DLD1 (cell line): Measurements from ENCODE around the gene FMC1.
"Not testable (repeated sequence)": the region's sequence is repeated elsewhere in the genome, so short reads cannot be mapped to it uniquely, and the experiment has no call there.

Experiments used
- in situ Hi-C: cut with HindIII; loops from 2 replicates; pipeline ENCODE4 v1.10.0; 2017; ENCODE audit warnings: low sequenced_read_pairs

Gene FMC1, protein sequence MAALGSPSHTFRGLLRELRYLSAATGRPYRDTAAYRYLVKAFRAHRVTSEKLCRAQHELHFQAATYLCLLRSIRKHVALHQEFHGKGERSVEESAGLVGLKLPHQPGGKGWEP

DNA sequence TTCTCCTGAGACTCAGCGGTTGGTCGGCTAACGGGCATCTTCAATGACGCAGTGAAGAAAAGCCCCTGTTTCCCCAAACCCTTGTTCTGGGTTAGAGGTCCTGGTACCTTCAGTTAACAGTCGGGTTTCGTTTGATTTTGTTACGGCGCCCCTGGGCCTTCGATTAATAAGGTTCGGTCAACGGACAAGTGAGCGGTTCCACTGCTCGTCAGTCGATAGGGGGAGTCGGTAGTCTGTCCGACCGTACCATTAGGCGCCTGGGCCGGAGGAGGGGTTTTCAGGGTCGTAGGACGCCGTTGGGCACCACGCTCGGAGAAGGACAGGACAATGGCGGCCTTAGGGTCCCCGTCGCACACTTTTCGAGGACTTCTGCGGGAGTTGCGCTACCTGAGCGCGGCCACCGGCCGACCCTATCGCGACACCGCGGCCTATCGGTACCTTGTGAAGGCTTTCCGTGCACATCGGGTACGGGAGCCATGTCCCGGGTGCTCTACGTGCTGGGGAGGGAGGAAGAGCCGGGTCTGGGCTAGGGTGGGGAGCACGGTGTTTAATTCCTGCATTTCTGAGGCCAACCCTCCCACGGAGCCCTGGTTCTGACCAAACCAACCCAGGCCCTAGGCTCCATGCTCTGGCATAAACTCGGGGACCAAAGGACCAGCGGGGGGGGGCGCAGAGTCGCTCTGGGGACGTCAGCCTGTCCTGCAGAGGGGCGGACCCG lies at the start of gene FMC1:
FMC1 (plus strand) TSS at position 280 of the 718 bp plus-strand sequence; CDS start at position 328, 48 bp downstream.
- in situ Hi-C loops = no loop called here

DNA sequence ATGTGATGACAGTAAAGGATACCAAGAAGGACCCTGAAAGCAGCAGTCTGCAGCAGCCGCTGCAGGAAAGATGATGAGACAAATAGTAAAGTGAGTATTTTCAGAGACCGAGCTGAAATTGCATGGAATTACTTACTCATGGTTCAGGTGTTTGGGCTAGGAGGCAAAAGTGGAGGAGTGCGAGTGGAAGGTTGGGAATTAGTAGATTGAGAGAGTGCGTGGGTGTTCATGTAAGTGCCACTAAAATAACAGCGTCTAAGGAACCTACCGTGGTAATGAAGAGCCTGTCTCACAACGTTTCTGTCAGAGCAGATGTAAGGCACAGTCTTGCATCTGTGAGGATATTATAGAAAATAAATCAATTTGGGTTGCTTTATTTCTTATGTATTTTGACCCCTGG lies 48.3 kb upstream of the FMC1 start:
- in situ Hi-C loops = no loop called here

DNA sequence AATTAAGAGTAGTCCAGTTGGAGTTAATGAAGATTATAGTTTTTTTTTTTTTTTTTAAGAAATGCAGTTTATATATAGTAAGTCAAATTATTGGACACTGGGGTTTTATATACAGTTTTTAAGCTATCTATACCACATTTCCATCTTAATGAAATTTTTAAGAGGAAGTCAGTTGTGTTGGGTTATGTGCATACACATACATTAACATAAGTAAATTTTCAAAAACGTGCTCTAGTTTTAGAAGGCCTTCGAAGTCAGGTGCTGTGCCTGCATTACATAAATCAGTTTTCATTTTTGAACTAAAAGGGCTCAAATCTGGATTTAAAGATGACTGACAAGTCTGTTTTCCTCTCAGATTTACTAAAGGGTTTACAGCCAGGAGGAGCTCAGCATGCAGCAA lies 47.6 kb upstream of the FMC1 start:
- in situ Hi-C loops = no loop called here

DNA sequence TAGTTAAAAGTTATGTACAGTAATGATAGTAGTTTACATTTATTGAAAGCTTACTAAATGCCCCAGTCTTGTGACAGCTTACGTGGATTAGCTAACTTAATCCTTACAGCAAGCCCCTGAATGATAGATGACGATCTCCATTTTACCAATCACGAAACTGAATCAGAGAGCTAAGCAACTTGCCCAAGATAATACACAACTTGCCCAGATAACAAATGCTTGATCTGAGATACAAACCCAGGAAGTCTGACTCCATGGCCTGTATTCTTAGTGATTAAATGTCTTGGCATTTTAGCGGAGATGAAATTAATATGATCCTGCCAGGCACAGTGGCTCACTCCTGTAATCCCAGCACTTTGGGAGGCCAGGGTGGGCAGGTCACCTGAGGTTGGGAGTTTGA lies 46.9 kb upstream of the FMC1 start:
- in situ Hi-C loops = no loop called here

DNA sequence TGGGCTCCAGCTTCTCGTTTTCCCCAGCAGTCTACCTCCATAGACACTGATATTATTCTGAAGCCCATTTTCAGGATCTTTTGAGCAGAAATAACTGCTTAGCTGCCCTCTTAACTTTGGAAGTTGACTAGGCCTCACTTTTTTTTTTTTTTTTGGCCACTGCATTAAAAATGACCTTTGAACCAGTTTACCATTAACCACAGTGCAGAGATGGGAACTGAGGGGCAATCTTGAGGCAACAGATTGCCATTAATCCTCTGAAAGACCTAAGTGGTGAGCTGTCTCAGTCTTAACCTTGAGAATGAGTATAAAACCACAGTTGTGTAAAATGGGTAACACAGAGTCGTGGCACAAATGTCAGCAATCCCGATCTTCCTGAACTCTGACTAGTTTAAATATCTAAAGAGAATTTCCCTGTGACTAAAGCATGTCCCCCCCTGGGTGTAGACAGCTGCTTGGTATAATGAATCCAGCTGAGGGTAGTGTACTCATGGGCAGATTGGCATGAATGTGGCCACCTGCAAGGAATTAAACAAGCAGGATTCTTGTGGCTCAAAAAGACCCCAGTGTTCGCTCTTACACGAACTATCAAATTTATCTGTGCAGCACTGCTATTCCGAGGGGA lies 46.1 kb upstream of the FMC1 start:
- in situ Hi-C loops = no loop called here

DNA sequence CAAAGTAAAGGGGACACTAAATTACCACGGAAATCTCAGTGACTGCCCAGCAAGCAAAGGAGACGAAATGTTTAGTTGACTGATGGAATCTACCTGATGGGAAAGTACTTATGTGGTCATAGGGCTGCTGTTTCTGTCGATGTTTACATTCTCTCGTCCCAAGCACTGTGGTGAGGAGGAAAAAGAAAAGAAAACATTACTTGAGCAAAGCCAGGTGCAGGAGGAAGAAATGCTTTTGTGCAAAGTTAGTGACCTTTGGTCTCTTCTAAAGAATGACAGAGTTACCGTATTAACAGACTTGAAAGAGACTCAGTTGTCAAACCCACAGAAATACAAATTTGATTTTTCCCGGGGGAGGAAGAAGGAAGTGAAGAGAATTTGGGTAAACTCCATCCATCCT lies 43.3 kb upstream of the FMC1 start:
- in situ Hi-C loops = no loop called here

DNA sequence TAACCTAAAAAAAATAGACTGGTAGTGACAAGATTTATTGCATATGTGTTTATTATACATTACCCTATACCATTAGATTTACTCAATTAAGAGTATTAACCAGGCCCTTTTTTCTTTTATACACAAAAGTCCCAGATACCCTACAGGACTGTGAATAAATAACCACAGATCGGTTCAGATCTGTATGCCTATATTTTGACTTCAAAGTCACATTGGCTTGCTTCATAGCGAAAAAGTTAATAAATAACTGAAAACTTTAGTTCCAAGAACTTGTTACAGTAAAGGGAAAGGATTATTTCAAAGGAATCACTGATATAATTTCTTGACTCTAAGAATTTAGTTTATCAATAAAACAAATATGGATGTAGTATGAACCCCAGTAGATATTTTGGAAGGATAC lies 41.8 kb upstream of the FMC1 start:
- in situ Hi-C loops = no loop called here

DNA sequence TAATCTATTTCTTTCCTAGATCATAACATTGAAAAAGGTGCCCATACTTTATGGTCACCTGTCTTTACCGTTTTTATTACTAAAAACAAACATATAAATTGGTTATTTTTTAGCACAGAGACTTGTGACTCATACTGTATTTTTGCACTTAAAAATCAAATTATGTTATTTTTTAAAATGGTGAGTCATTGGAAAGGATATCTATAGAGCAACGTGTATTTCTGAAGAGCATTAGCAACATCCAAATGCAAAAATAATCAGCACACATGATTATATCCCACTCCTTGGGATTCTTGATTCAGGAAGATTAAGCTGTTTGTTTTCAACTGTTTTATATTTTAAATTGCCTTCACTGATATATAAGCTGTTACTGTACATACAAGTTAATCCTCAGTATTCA lies 40.7 kb upstream of the FMC1 start:
- in situ Hi-C loops = no loop called here

DNA sequence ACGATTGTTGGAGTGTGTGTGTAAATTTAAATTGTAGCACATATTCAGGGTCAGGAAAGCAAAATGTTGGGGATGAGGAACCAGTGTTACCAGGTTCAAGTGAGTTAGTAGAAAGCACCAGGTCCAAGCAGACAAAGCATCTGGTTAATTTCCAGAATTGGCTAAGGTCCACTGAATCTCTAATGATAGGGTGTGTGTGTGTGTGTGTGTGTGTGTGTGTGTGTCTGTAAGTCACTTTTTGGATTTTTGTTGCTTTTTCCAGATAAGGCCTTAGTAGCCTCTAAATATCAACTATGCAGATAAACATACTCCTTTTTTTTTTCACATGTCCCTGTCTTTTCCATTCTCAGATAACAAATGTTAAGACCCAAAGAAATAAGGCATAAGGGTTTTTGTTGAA lies 36.6 kb upstream of the FMC1 start:
- in situ Hi-C loops = no loop called here

DNA sequence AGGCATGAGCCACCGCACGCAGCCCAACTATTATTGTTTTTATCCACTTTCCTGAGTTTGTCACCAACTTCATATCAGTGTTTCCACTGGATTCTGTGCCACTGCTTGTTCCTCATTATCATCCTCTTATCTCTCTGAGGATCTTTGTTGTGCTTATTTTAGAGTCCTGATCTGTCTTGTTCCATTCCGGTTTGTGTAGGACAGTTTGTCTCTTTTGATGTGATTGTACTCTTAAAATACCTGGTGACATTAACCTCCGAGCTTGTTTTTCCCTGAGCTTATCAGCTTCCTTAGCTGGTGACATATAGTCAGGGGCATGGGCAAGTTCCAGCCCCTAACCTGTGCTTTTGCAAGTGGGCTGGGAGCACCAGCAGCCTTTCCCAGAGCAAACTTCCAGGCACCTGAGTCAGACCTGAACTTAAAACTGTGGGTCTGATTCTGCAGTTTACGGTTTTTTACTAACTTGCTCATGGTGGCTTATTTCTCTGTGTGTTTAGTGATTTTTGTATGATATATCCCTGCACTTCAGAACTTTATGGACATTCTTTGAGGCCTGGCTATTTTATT lies 23.1 kb upstream of the FMC1 start:
- in situ Hi-C loops = no loop called here

DNA sequence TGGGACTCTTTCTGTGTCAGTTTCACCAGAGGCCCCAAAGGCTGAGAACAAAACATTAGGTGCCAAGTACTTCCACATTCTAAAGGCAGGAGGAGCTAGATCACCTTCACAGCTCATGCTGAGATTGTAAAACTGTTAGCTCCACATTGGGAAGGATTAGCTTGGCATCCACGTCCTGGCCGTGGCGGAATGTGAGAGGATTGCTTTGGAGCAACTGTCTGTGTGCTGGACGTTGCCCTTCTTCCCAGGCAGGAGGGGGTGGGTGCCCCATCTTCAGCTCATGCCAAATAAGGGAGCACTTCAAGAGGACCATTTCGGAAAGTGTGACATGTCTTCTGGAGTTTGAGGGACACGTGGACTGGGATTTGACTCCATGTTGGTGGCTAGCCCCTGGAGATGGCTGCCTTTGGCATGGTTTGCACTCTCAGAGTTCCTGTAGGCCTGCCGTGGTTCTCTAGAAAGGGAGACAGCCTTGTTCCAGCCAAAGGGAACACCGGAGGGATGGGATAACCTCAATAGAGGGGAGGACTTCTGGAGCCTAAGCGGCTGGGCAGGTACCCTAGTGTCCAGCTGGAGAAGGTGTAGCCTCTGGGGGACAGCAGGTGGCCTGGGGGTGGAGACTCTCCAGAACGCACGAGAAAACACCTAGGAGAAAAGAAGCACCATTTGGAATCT lies 19.9 kb upstream of the FMC1 start:
- in situ Hi-C loops = no loop called here

DNA sequence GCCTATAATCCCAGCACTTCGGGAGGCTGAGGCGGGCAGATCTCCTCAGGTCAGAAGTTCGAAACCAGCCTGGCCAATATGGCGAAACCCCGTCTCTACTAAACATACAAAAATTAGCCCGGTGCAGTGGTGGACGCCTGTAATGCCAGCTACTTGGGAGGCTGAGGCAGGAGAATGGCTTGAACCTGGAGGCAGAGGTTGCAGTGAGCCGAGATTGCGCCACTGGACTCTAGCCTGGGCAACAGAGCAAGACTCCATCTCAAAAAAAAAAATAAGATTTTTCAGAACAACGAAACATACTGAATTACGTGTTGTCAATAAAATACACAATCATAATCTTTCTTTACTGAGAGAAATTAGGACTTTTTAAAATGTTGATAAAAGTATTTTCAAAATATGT lies 16.4 kb upstream of the FMC1 start:
- in situ Hi-C loops = not testable (repeated sequence)

DNA sequence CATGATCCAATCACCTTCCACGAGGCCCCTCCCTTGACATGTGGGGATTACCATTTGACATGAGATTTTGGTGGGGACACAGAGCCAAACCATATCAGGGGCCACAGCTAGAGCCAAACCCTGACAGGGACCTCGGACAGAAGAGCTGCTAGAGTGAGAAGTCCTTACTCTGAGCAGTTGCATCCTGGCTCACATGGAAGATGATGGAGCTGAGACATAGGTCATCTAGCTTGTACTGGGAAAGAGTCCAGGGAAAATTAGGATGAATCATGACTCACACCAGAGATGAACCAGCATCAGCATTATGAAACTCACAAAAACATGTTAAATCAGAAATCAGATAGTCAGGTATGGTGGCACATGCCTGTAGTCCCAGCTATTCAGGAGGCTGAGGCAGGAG lies 12.8 kb upstream of the FMC1 start:
- in situ Hi-C loops = no loop called here

DNA sequence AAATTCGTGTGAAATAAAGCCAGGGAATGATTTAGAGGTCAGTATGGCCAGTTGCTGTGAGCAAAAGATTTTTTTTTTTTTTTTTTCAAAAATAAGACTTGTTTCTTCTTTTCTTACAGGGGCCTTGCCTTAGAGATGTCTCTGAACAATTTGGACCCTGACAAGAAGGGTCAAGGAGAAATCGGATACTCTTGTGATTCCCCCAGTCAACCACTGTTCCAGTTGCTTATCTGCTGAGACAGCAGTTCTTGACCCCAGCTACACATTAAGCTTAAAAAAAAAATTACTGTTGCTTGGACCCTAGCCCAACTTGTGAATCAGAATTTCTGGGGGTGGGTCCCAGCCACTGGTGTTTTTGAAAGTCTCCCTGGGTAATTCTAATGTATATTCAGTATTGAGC lies 12.0 kb upstream of the FMC1 start:
- in situ Hi-C loops = no loop called here

DNA sequence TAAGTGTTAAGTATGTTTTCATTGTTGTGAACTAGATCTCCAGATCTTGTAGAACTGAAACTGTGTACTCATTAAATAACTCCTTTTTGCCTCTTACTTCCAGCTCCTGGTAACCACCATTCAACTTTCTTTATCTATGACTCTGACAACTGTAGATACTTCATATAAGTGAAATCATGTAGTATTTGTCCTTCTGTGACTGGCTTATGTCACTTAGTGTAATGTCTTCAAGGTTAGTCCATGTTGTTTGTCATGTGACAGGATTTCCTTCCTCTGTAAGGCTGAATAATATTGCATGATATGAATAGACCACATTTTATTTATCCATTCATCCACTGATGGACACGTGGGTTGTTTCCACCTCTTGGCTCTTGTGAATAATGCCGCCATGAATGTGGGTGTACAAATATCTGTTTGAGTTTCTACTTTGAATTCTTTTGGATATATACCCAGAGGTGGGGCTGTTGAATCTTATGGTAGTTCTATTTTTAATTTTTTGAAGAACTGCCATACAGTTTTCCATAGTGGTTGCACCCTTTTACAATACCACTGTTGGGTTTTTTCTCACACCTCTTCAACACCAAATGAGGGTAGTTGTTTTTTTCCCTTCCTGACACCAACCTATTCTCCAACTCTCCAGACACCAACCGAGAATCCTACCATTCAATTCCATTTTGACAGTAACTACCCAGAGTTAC lies 10.7 kb upstream of the FMC1 start:
- in situ Hi-C loops = no loop called here

DNA sequence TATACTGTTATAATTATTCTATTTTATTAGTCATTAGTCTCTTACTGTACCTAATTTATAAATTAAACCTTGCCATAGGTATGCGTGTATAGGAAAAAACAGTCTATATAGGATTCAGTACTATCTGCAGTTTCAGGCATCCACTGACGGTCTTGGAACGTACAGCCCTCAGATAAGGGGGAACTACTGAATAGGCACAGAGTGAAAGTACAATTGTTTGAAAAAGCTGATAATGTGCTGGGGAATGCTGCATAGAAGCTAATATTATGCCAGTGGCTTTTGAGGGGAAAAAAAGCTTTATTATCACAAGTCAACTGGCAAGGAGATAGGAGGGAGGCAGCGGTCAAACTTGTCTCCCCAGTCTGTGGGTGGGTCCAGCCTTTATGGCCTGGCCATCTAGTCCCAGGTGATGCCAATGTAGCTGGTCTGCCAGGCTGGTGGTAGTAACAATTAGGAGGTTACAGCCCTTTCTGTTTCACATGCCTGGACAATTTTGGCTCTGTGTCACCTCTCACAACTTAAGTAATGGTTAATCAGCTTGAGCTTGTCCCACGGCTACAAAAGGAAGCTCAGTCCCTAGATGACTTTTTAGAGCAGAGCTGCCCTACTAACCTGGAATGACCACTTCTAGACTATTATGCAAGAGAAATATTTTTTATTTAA lies 8.3 kb upstream of the FMC1 start:
- in situ Hi-C loops = no loop called here

DNA sequence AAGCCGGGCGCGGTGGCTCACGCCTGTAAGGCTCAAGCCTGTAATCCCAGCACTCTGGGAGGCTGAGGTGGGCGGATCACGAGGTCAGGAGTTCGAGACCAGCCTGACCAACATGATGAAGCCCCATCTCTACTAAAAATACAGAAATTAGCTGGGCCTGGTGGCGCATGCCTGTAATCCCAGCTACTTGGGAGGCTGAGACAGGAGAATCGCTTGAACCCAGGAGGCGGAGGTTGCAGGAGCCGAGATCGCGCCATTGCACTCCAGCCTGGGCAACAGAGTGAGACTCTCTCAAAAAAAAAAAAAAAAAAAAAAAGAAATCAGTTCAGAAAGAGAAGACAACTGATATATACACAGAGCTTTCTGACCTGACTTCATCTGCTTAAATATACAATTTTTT lies 7.7 kb upstream of the FMC1 start:
- in situ Hi-C loops = not testable (repeated sequence)

DNA sequence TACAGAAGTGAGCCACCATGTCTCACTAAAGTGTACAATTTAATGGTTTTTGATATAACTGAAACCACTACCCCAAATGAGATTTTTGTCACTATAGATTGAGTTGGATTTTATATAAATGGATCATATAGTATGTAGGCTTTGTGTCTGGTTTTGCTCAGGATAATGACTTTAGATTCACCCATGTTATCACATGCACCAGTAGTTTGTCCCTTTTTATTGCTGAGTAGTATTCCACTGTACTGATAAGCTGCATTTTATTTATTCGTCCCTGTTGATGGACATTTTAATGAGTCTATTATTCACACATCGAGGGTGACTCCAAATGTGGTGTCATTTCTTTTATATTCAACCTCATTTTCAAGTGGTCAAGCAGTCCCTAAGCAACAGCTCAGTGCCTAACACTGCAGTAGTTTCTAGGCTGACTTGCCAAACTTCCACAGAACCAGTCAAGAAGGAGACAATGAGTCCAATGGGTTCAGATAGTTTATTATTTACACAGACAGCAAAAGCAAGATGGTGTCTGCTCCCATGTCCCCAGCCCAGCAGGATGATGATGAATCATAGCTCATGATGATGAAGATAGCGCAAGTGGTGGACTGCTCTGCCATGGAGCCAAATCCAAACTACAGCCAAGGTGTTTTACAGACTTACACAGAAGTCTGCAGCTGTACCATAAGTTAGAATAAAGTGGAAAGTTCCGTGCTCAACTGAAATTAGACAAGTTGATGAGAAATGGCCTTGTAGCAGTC lies 6.6 kb upstream of the FMC1 start:
- in situ Hi-C loops = no loop called here

DNA sequence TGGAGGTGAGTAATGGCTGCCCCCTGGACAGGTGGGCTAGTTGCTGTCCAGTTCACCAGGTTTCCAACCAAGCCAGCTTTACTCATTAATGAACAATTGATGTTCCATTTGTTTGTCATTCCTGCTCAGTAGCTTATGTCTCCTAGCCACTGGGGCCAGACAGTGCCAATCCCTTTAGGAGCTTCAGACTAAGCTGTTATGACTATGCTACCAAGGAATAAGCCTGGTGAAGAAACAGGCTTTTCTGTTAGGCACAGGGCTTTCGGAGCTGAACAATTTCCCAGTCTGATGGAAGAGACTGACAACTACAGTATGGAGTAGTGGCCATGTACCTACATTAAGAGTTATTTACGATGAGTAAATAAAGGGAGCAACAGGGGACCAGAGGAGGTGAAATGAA lies 2.1 kb upstream of the FMC1 start:
- in situ Hi-C loops = no loop called here

DNA sequence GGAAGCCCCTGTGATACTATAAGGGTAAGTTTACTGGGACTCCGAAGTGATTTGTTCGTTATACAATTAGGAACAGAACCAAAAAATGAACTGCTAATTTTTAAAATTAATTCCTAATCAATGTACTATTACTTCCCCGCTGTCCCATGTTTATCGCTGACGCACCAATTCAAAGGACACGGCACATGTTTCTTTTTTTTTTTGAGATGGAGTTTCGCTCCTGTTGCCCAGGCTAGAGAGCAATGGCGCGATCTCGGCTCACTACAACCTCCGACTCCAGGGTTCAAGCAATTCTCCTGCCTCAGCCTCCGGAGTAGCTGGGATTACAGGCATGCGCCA lies 1.5 kb upstream of the FMC1 start:
- in situ Hi-C loops = no loop called here
